ENCODE data around the gene ALDOC.

Gene ALDOC

DNA sequence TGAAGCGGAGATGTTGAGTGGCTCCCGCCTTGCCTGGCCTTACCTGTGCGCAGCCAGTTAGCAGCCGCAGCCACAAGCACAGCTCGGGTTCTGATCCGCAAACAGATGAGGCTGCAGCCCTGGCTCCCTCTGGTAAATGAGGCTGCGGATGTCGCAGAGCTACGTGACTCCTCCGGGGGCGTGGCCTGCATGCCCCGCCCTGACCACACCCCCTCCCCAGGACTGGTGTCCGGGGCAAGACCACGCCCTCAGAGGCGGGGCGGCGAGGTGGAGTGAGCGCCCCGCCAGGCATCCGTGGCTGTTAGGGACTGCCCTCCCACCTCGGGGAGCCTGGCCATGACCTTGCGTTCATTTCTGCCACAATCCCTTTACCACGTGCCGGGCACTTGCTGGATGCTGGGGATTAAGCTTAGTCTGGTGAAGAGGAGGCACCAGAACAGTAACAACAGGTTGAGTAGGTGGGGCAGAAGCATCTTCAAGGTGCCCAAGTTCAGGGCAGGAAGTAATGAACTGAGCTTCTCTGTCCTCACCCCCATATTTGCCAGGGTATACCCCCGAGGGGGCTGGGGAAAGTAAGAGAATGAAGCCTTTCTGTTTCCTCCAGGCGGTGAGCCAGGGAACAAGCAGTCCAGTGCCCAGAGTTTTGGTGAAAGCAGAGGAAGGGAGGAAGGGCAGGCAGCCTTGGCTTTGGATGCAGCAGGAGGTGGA, at the start of gene ALDOC:
TSS of gene ALDOC (minus strand) at position 138 of the 708 bp plus-strand sequence. CDS start 1,363 bp downstream, outside the sequence.
- Mint-ChIP-seq H3K9me3 (no peaks in the 10 kb centered on the region), H3K36me3 (ENCODE audit: low read depth) (peaks cover 53% of the 10 kb centered on the region), H3K27me3 (ENCODE audit: low read depth, poor library complexity) (peaks cover 9% of the 10 kb centered on the region), H3K4me3 (peak within 1 kb of the TSS; percentile 83), H3K27ac (no peak within 1 kb of the TSS), H3K4me1 (peaks cover 21% of the 10 kb centered on the region)
- peak; percentile 99 for DNase-seq
- TF ChIP-seq, protein P1, sequence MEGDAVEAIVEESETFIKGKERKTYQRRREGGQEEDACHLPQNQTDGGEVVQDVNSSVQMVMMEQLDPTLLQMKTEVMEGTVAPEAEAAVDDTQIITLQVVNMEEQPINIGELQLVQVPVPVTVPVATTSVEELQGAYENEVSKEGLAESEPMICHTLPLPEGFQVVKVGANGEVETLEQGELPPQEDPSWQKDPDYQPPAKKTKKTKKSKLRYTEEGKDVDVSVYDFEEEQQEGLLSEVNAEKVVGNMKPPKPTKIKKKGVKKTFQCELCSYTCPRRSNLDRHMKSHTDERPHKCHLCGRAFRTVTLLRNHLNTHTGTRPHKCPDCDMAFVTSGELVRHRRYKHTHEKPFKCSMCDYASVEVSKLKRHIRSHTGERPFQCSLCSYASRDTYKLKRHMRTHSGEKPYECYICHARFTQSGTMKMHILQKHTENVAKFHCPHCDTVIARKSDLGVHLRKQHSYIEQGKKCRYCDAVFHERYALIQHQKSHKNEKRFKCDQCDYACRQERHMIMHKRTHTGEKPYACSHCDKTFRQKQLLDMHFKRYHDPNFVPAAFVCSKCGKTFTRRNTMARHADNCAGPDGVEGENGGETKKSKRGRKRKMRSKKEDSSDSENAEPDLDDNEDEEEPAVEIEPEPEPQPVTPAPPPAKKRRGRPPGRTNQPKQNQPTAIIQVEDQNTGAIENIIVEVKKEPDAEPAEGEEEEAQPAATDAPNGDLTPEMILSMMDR (IDR thresholded peaks at IDR 0.05), result no peak

- no peaks in the 10 kb centered on the region for H3K4me1 Mint-ChIP-seq
- no peak overlapping the region for H3K4me3 Mint-ChIP-seq
- TF ChIP-seq, protein P1 (IDR thresholded peaks at IDR 0.05), result no peak
- peaks cover 73% of the 10 kb centered on the region for H3K36me3 Mint-ChIP-seq (ENCODE audit: low read depth)
- H3K9me3 Mint-ChIP-seq, result no peaks in the 10 kb centered on the region
- H3K27me3 Mint-ChIP-seq (ENCODE audit: low read depth, poor library complexity), result no peaks in the 10 kb centered on the region
- H3K27ac Mint-ChIP-seq, result no peak overlapping the region
- no peak for DNase-seq
Observed at GRCh38 chr17:28624148-28624547, 47.5 kb upstream of the ALDOC start.

- H3K27me3 Mint-ChIP-seq (ENCODE audit: low read depth, poor library complexity), result no peaks in the 10 kb centered on the region
- DNase-seq, result no peak
- TF ChIP-seq, protein P1 (IDR thresholded peaks at IDR 0.05), result no peak
- H3K36me3 Mint-ChIP-seq (ENCODE audit: low read depth), result peaks cover 78% of the 10 kb centered on the region
- no peaks in the 10 kb centered on the region for H3K9me3 Mint-ChIP-seq
- no peak overlapping the region for H3K4me3 Mint-ChIP-seq
- no peaks in the 10 kb centered on the region for H3K4me1 Mint-ChIP-seq
- H3K27ac Mint-ChIP-seq, result no peak overlapping the region
Observed at GRCh38 chr17:28623696-28624095, 47.0 kb upstream of the ALDOC start.

GRCh38 chr17:28622186-28622585, 45.5 kb upstream of the ALDOC start:
- Mint-ChIP-seq H3K36me3 (ENCODE audit: low read depth) (peaks cover 76% of the 10 kb centered on the region), H3K27me3 (ENCODE audit: low read depth, poor library complexity) (no peaks in the 10 kb centered on the region), H3K9me3 (no peaks in the 10 kb centered on the region), H3K4me3 (no peak overlapping the region), H3K4me1 (no peaks in the 10 kb centered on the region), H3K27ac (no peak overlapping the region)
- no peak for DNase-seq
- TF ChIP-seq, protein P1 (IDR thresholded peaks at IDR 0.05), result no peak

DNA sequence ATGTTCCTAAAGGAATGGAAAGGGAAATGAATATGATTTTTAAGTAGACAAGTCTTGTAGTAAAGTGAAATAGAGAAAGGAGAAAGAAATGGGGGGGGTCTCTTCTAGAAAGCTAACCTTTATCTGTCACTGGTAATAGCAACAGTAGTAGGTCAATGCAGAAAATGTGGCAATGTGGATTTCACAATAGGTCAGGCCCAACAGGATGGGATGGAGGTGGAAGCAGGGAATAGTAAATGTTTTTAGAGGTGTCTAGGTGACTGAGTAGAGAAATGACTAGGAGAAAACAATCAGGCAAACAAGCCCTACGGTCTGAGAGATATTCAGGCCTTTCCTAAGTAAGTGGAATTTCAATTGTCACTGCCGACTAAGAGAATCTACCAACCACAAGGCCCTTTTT, 43.3 kb upstream of the ALDOC start:
- TF ChIP-seq, protein P1 (IDR thresholded peaks at IDR 0.05), result no peak
- Mint-ChIP-seq H3K4me1 (no peaks in the 10 kb centered on the region), H3K27ac (peak overlapping the region; percentile 18), H3K36me3 (ENCODE audit: low read depth) (peaks cover 73% of the 10 kb centered on the region), H3K4me3 (no peak overlapping the region), H3K9me3 (no peaks in the 10 kb centered on the region), H3K27me3 (ENCODE audit: low read depth, poor library complexity) (no peaks in the 10 kb centered on the region)
- no peak for DNase-seq

- Mint-ChIP-seq H3K4me3 (no peak overlapping the region), H3K36me3 (ENCODE audit: low read depth) (peaks cover 74% of the 10 kb centered on the region), H3K9me3 (no peaks in the 10 kb centered on the region), H3K27me3 (ENCODE audit: low read depth, poor library complexity) (no peaks in the 10 kb centered on the region), H3K4me1 (no peaks in the 10 kb centered on the region), H3K27ac (no peak overlapping the region)
- TF ChIP-seq, protein P1 (IDR thresholded peaks at IDR 0.05), result no peak
- no peak for DNase-seq
Observed at GRCh38 chr17:28618464-28618863, 41.8 kb upstream of the ALDOC start.

All from nephron progenitor cell (in vitro differentiated cells).